Measurements from ENCODE around the gene SLC9A4.

The SLC9A4 gene

DNA sequence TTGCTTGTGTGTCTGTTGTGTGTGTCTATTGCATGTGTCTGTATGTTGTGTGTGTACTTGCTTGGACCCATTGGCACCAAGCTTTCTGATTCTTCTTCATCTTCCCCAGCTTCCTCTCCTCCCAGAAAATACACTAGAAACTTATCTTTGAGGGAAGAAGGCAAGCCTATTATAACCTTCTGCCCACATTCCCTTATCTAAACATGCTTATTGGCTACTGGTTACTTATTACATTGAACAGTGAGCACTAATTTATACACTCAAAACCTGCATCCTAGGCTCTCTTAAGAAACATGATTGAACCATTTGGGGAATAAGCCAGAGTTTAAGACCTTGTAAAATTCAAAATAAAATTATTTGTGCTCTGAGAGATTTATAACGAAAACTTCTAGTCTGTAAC lies 26.5 kb downstream of the SLC9A4 start:
- H3K9me3 ChIP-seq: no peaks in the 10 kb centered on the region
- H3K27me3 ChIP-seq: no peaks in the 10 kb centered on the region
- H3K4me1 ChIP-seq: no peaks in the 10 kb centered on the region
- no peak overlapping the region for H3K4me3 ChIP-seq (ENCODE audit: low read depth, low read length)
- DNase-seq: no peak
- no peaks in the 10 kb centered on the region for H3K36me3 ChIP-seq
- TF ChIP-seq, protein P1, sequence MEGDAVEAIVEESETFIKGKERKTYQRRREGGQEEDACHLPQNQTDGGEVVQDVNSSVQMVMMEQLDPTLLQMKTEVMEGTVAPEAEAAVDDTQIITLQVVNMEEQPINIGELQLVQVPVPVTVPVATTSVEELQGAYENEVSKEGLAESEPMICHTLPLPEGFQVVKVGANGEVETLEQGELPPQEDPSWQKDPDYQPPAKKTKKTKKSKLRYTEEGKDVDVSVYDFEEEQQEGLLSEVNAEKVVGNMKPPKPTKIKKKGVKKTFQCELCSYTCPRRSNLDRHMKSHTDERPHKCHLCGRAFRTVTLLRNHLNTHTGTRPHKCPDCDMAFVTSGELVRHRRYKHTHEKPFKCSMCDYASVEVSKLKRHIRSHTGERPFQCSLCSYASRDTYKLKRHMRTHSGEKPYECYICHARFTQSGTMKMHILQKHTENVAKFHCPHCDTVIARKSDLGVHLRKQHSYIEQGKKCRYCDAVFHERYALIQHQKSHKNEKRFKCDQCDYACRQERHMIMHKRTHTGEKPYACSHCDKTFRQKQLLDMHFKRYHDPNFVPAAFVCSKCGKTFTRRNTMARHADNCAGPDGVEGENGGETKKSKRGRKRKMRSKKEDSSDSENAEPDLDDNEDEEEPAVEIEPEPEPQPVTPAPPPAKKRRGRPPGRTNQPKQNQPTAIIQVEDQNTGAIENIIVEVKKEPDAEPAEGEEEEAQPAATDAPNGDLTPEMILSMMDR (IDR thresholded peaks at IDR 0.05; ENCODE audit: low read depth, low read length): no peak

DNA sequence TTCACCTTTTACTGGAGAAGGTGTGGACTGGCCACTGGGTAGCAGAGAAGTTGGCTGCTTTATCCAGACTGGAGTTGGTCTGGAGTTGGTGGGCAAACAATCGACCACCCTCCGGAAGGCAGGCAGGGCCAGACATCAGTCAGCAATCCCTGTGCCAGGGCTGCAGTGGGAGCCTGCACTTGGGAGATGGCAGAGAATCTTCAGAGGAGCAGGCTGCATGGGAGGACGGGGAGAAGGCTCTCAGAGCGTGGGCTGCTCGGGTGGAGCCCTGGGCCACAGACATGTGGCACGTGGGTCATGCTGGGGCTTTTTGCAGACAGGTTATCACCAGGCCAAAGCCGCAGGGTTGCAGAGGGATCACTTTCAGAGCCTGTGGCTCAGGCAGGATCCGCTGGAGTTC lies 29.6 kb downstream of the SLC9A4 start:
- no peaks in the 10 kb centered on the region for H3K36me3 ChIP-seq
- H3K4me3 ChIP-seq (ENCODE audit: low read depth, low read length): no peak overlapping the region
- no peaks in the 10 kb centered on the region for H3K4me1 ChIP-seq
- no peaks in the 10 kb centered on the region for H3K27me3 ChIP-seq
- TF ChIP-seq, protein P1 (IDR thresholded peaks at IDR 0.05; ENCODE audit: low read depth, low read length): no peak
- no peak for DNase-seq
- H3K9me3 ChIP-seq: no peaks in the 10 kb centered on the region

DNA sequence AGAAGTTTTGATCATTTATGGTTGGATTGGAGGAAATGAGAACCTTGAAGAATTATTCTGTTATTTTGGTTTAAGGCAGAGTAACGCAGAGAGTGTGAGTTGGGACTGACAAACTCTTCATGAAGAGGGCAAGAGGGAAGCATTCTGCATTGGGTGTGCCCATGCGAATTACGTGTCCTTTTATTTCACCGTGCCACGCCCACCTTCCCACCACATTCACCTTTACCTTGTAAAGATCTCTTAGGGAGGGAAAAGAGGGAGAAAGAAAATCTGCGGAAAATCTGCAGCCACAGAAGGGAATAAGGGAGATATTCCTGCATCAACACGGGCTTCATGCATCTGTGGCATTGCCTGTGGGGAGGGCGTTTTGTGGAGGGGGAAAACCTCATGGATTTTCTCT lies 31.8 kb downstream of the SLC9A4 start:
- Histone ChIP-seq H3K9me3 (no peaks in the 10 kb centered on the region), H3K36me3 (no peaks in the 10 kb centered on the region), H3K4me3 (ENCODE audit: low read depth, low read length) (no peak overlapping the region), H3K27me3 (no peaks in the 10 kb centered on the region), H3K4me1 (no peaks in the 10 kb centered on the region)
- DNase-seq: no peak
- TF ChIP-seq, protein P1 (IDR thresholded peaks at IDR 0.05; ENCODE audit: low read depth, low read length): no peak

DNA sequence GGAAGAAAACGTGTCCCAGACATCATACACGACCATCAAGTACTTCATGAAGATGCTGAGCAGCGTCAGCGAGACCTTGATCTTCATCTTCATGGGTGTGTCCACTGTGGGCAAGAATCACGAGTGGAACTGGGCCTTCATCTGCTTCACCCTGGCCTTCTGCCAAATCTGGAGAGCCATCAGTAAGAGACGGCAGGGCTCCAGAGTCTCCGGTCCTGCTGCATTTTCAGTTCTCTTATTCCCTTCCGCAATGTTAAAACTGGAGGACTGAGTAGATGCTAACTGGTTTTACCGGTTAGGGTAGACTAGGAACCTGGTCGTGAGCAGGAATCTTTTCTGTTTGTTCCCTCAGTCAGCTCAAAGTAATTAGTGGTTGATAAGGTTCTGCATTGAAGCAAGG lies 32.3 kb downstream of the SLC9A4 start:
- TF ChIP-seq, protein P1 (IDR thresholded peaks at IDR 0.05; ENCODE audit: low read depth, low read length): no peak
- DNase-seq: no peak
- no peak overlapping the region for H3K4me3 ChIP-seq (ENCODE audit: low read depth, low read length)

DNA sequence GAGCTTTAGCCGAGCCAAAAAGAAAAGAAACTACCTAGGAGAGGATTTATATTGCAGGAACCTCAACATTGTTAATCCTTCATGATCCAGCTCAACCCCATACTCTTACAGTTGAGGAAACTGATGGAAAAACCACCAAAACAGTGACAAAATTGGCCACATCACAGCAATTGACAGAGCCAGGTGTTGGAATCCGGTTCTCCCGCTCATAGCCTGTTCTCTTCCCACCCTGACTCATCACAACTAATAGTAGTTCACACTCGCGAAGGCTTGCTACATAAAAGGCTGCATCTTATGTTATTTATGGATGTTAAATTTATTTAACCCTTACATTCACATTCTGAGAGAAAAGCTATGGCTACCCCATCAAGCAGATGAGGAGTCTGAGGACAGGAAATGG lies 33.7 kb downstream of the SLC9A4 start:
- DNase-seq: no peak
- H3K4me3 ChIP-seq (ENCODE audit: low read depth, low read length): no peak overlapping the region
- TF ChIP-seq, protein P1 (IDR thresholded peaks at IDR 0.05; ENCODE audit: low read depth, low read length): no peak
- no peaks in the 10 kb centered on the region for H3K27me3 ChIP-seq
- no peaks in the 10 kb centered on the region for H3K9me3 ChIP-seq
- no peaks in the 10 kb centered on the region for H3K4me1 ChIP-seq
- H3K36me3 ChIP-seq: no peaks in the 10 kb centered on the region

More for the DNA sequence above, 32.3 kb downstream of the SLC9A4 start:
- Histone ChIP-seq H3K27me3 (no peaks in the 10 kb centered on the region), H3K9me3 (no peaks in the 10 kb centered on the region), H3K4me1 (no peaks in the 10 kb centered on the region), H3K36me3 (no peaks in the 10 kb centered on the region)

DNA sequence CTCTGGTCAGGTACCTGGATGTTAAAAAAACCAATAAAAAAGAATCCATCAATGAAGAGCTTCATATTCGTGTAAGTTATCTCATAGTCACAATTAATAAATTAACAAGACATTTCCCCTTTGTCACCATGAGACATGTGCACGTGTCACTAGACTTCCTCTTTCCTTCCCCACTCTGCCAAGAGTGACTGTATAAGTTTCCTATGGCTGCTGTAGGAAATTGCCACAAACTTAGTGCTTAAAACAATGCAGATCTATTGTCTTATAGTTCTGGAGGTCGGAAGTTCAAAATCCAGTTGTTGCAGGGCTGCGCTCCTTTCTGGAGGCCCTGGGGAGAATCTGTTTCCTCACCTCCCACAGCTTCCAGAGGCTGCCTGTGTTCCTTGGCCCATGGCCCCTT lies 35.8 kb downstream of the SLC9A4 start:
- TF ChIP-seq, protein P1 (IDR thresholded peaks at IDR 0.05; ENCODE audit: low read depth, low read length): no peak
- no peaks in the 10 kb centered on the region for H3K36me3 ChIP-seq
- H3K4me3 ChIP-seq (ENCODE audit: low read depth, low read length): no peak overlapping the region
- H3K9me3 ChIP-seq: no peaks in the 10 kb centered on the region
- H3K27me3 ChIP-seq: no peaks in the 10 kb centered on the region
- H3K4me1 ChIP-seq: no peaks in the 10 kb centered on the region
- no peak for DNase-seq
